HepG2 (cell line): ENCODE results near the gene CTDSPL2. TPM values are rescaled to one million over a fixed set of nuclear protein-coding genes. Genes with fewer than 3 reads are reported as not detected.

Experiments
- ATF1 ChIP-seq: IDR thresholded peaks from 2 replicates; pipeline ENCODE4 v1.6.1; 2016; ENCODE audit warnings: mild to moderate bottlenecking, control low read depth
- FOXC1 ChIP-seq: sonication (generic); formaldehyde crosslinking; IDR thresholded peaks from 2 replicates; pipeline ENCODE4 v1.8.0; 2022; ENCODE audit warnings: mild to moderate bottlenecking, missing genetic modification reagents, borderline replicate concordance
- HCFC1 ChIP-seq: fragments of 150-350 bp; IDR thresholded peaks from 2 replicates; pipeline ENCODE4 v1.6.1; 2014; ENCODE audit warnings: low read depth, low read length
- IRF9 ChIP-seq: sonication (generic); formaldehyde crosslinking; IDR thresholded peaks from 2 replicates; pipeline ENCODE4 v1.8.0; 2022; ENCODE audit warnings: missing genetic modification reagents, mild to moderate bottlenecking, borderline replicate concordance
- KLF6 ChIP-seq: IDR thresholded peaks from 2 replicates; pipeline ENCODE4 v1.8.0; 2016; ENCODE audit warnings: missing biosample characterization, missing genetic modification reagents
- NKX3-1 ChIP-seq: sonication (generic); formaldehyde crosslinking; IDR thresholded peaks from 2 replicates; pipeline ENCODE4 v1.5.0; 2020; ENCODE audit warnings: missing genetic modification reagents
- PAX8 ChIP-seq: sonication (generic); formaldehyde crosslinking; IDR thresholded peaks from 2 replicates; pipeline ENCODE4 v1.8.0; 2022; ENCODE audit warnings: mild to moderate bottlenecking, missing genetic modification reagents, borderline replicate concordance
- POLR2AphosphoS2 ChIP-seq: IDR thresholded peaks from 2 replicates; pipeline ENCODE4 v1.6.1; 2011; ENCODE audit warnings: low read depth, low read length, improper control_type of control experiment
- PRDM10 ChIP-seq: sonication (generic); formaldehyde crosslinking; IDR thresholded peaks from 2 replicates; pipeline ENCODE4 v1.4.0; 2020; ENCODE audit warnings: low read depth, missing genetic modification reagents
- TCF12 ChIP-seq, 2 experiments: fragments of 450-650 bp in 1 of 2; sonication (generic) in 1 of 2; formaldehyde crosslinking in 1 of 2; IDR thresholded peaks; 2 replicates each; pipeline versions ENCODE4 v1.6.1 to v1.8.0; 2017 to 2022; ENCODE audit warnings: antibody characterized with exemption in 1 of 2, mild to moderate bottlenecking in 1 of 2, missing genetic modification reagents in 1 of 2, moderate library complexity in 1 of 2
- TEF ChIP-seq: sonication (generic); formaldehyde crosslinking; IDR thresholded peaks from 2 replicates; pipeline ENCODE4 v1.5.0; 2020; ENCODE audit warnings: missing genetic modification reagents
- TFAP4 ChIP-seq: sonication (generic); IDR thresholded peaks from 2 replicates; pipeline ENCODE4 v1.6.1; 2016; ENCODE audit warnings: low read depth, borderline replicate concordance
- THRA ChIP-seq: sonication (generic); formaldehyde crosslinking; IDR thresholded peaks from 2 replicates; pipeline ENCODE4 v1.4.0; 2020; ENCODE audit warnings: missing genetic modification reagents, borderline replicate concordance
- ZNF207 ChIP-seq: fragments of 450-650 bp; IDR thresholded peaks from 2 replicates; pipeline ENCODE4 v1.6.1; 2016; ENCODE audit warnings: antibody characterized with exemption, borderline replicate concordance
- ZNF333 ChIP-seq: sonication (generic); formaldehyde crosslinking; IDR thresholded peaks from 2 replicates; pipeline ENCODE4 v1.4.0; 2020; ENCODE audit warnings: mild to moderate bottlenecking, missing genetic modification reagents, borderline replicate concordance
- ZNF337 ChIP-seq: sonication (generic); formaldehyde crosslinking; IDR thresholded peaks from 2 replicates; pipeline ENCODE4 v1.5.1; 2020; ENCODE audit warnings: missing genetic modification reagents, low read depth, mild to moderate bottlenecking, borderline replicate concordance
- ZNF451 ChIP-seq: sonication (generic); formaldehyde crosslinking; IDR thresholded peaks from 2 replicates; pipeline ENCODE4 v1.5.0; 2020; ENCODE audit warnings: mild to moderate bottlenecking, missing genetic modification reagents
- ZNF556 ChIP-seq: sonication (generic); formaldehyde crosslinking; IDR thresholded peaks from 2 replicates; pipeline ENCODE4 v1.4.0; 2020; ENCODE audit warnings: mild to moderate bottlenecking, missing genetic modification reagents, borderline replicate concordance
- ZNF564 ChIP-seq: sonication (generic); formaldehyde crosslinking; IDR thresholded peaks from 2 replicates; pipeline ENCODE4 v1.8.1; 2023; ENCODE audit warnings: mild to moderate bottlenecking, missing genetic modification reagents
- ZNF615 ChIP-seq: sonication (generic); formaldehyde crosslinking; IDR thresholded peaks from 2 replicates; pipeline ENCODE4 v1.5.0; 2020; ENCODE audit warnings: mild to moderate bottlenecking, missing genetic modification reagents, borderline replicate concordance
- ZNF678 ChIP-seq: sonication (generic); formaldehyde crosslinking; IDR thresholded peaks from 2 replicates; pipeline ENCODE4 v1.4.0; 2020; ENCODE audit warnings: mild to moderate bottlenecking, missing genetic modification reagents
- polyA plus RNA-seq, 8 experiments: library from polyadenylated mRNA; depleted of rRNA in 3 of 8; stranded (reverse) in 7 of 8; unstranded in 1 of 8; fragments of >200 nt; fragmentation: Illumina TruSeq in 4 of 8; extraction: Trizol in 4 of 8; gene quantifications; 2 replicates each; pipeline versions ENCODE4 v1.2.1 to v1.2.3, GENCODE V29; 2011 to 2016; ENCODE audit warnings: low read depth in 4 of 8, missing spikeins in 1 of 8, mixed read lengths in 1 of 8; ENCODE audit not compliant: insufficient read depth in 1 of 8
- total RNA-seq, 5 experiments: library from RNA; depleted of rRNA; stranded (reverse); fragments of >200 nt; fragmentation: Illumina TruSeq; extraction: Trizol; gene quantifications; 2 replicates each; pipeline ENCODE4 v1.2.3, GENCODE V29; 2016; ENCODE audit warnings: low read depth in 1 of 5

Gene CTDSPL2
- total and polyA plus RNA-seq, 2 of the 13 experiments (the other 11 are each of a cell fraction or from before 2014, with no cell fraction given) = 37.4 to 56.2 TPM

GRCh38 chr15:44536962-44537734 lies 109.7 kb downstream of the CTDSPL2 start, which contains the start of gene EIF3J (continued):
- TF ChIP-seq TFAP4 = peak; percentile 22; the same call in 1 of the 2 replicates
- no peak for TF ChIP-seq THRA (CRISPR knock-in tag)
- TF ChIP-seq ZNF615 (CRISPR knock-in tag) = no peak
- TF ChIP-seq PRDM10 (CRISPR knock-in tag) = no peak
- TF ChIP-seq POLR2AphosphoS2 = no peak
- TF ChIP-seq KLF6 (CRISPR knock-in tag) = peak; percentile 54; the same call in 1 of the 2 replicates
- peak; percentile 70 for TF ChIP-seq ZNF556 (CRISPR knock-in tag)
- TF ChIP-seq FOXC1 (CRISPR knock-in tag) = peak; percentile 36; the same call in 1 of the 2 replicates
- TF ChIP-seq PAX8 (CRISPR knock-in tag) = no peak
- TF ChIP-seq TEF = no peak
- no peak for TF ChIP-seq ZNF333 (CRISPR knock-in tag)
- 0 out of 2 replicates have a peak, but pooled peaks have one; percentile 28 for TF ChIP-seq ZNF337
- no peak for TF ChIP-seq NKX3-1 (CRISPR knock-in tag)
- TF ChIP-seq ZNF451 (CRISPR knock-in tag) = no peak
- TF ChIP-seq HCFC1 = no peak; the same call in 1 of the 2 replicates
- TF ChIP-seq IRF9 = peak; percentile 71; the same call in 1 of the 2 replicates
- no peak for TF ChIP-seq ATF1 (CRISPR knock-in tag)
- TF ChIP-seq ZNF564 (CRISPR knock-in tag) = peak; percentile 72
- no peak for TF ChIP-seq TCF12 (IDR thresholded peaks at IDR 0.05)
- TF ChIP-seq TCF12 (CRISPR knock-in tag; IDR thresholded peaks at IDR 0.05) = no peak
- no peak for TF ChIP-seq ZNF207
- peak; percentile 82; the same call in 1 of the 2 replicates for TF ChIP-seq ZNF678 (CRISPR knock-in tag)
